Neural progenitor cell (in vitro differentiated cells): ENCODE data around the gene UBALD2.

Experiments
- EZH2 ChIP-seq: fragments of 200-600 bp; sonication (generic); IDR thresholded peaks from 2 replicates; pipeline ENCODE4 v1.6.1; 2017; ENCODE audit warnings: antibody characterized with exemption, mild to moderate bottlenecking, moderate library complexity
- TF ChIP-seq, protein P1 (sequence below): fragments of 200-600 bp; sonication (generic); IDR thresholded peaks from 2 replicates; pipeline ENCODE4 v1.5.1; 2017; ENCODE audit warnings: antibody characterized with exemption, mild to moderate bottlenecking

DNA sequence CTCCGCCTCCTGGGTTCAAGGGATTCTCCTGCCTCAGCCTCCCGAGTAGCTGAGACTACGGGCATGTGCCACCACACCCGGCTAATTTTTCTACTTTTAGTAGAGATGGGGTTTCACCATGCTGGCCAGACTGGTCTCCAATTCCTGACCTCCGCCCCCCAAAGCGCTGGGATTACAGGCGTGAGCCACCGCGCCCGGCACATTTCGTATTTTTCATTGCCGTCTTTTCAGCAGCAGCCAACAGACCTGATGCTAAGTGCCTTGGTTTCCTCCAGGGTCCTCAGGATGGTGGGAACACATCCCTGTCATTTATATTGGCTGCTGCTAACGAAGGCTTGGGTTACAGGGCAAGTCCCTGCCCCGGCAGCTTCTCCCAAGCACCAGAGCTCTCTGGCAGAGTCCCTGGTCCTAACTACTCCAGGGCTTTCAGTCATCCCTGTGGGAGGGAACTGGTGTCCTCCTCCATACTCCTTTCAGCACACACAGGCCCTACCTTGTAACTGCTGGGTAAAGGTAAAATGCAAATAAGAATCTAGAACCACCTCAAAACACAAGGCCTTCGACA is 23.4 kb upstream of the UBALD2 start:
- TF ChIP-seq EZH2 = no peak
- TF ChIP-seq, protein P1, sequence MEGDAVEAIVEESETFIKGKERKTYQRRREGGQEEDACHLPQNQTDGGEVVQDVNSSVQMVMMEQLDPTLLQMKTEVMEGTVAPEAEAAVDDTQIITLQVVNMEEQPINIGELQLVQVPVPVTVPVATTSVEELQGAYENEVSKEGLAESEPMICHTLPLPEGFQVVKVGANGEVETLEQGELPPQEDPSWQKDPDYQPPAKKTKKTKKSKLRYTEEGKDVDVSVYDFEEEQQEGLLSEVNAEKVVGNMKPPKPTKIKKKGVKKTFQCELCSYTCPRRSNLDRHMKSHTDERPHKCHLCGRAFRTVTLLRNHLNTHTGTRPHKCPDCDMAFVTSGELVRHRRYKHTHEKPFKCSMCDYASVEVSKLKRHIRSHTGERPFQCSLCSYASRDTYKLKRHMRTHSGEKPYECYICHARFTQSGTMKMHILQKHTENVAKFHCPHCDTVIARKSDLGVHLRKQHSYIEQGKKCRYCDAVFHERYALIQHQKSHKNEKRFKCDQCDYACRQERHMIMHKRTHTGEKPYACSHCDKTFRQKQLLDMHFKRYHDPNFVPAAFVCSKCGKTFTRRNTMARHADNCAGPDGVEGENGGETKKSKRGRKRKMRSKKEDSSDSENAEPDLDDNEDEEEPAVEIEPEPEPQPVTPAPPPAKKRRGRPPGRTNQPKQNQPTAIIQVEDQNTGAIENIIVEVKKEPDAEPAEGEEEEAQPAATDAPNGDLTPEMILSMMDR = no peak
